Upper lobe of right lung (tissue), 1 donor: ENCODE data around the gene TWNK. TPM values are rescaled to one million over a fixed set of nuclear protein-coding genes. Genes with fewer than 3 reads are reported as not detected.
A peak's percentile ranks its signal among the peaks of the same experiment; 100 is the strongest.

Experiments
- ATAC-seq: fragments of 200-7000 bp; cut with Tn5 transposase; one replicate; pipeline ENCODE4 v1.9.1; 2020; ENCODE audit warnings: mild to moderate bottlenecking, moderate library complexity
- DNase-seq: peaks from one replicate; pipeline ENCODE4 v3.0.0-alpha.2; 2020
- H3K27ac ChIP-seq: fragments of 200-600 bp; one replicate; pipeline ENCODE4 v1.8.0; 2022
- H3K27me3 ChIP-seq: fragments of 200-600 bp; one replicate; pipeline ENCODE4 v1.8.0; 2022; ENCODE audit warnings: mild to moderate bottlenecking
- H3K36me3 ChIP-seq: fragments of 200-600 bp; one replicate; pipeline ENCODE4 v1.8.0; 2022
- H3K4me1 ChIP-seq: fragments of 200-600 bp; one replicate; pipeline ENCODE4 v1.8.0; 2022
- H3K4me3 ChIP-seq: fragments of 200-600 bp; one replicate; pipeline ENCODE4 v1.8.0; 2022; ENCODE audit warnings: mild to moderate bottlenecking
- H3K9me3 ChIP-seq: fragments of 200-600 bp; one replicate; pipeline ENCODE4 v1.8.0; 2022
- CTCF ChIP-seq: fragments of 200-600 bp; IDR thresholded peaks from one replicate; pipeline ENCODE4 v1.8.0; 2022; ENCODE audit warnings: antibody characterized with exemption
- intact Hi-C: fragments of 100-400 bp; cut with DNase I; formaldehyde crosslinking; loops from one replicate; pipeline ENCODE4 v1.11.0; 2022
- total RNA-seq: library from RNA; stranded (reverse); fragmentation: NEBNext Ultra II Directional; extraction: Animal tissue kit (Norgen Biotek cat#: 25700); gene quantifications from one replicate; pipeline ENCODE4 v1.2.1, GENCODE V29; 2021
- donor health status: DM: no; HTN: yes; CAD: no; lungs with severe emphysema.

Gene TWNK
- total RNA-seq, 1 donor from 2014 or later, result 6.5 TPM

- no peaks in the 10 kb centered on the region for H3K27me3 ChIP-seq
- DNase-seq (no peak), ATAC-seq (no peak)
- H3K4me1 ChIP-seq, result peaks cover 16% of the 10 kb centered on the region
- intact Hi-C loops, result no loop called here
- no peak overlapping the region for H3K27ac ChIP-seq
- no peaks in the 10 kb centered on the region for H3K9me3 ChIP-seq
- TF ChIP-seq CTCF, result no peak
- H3K4me3 ChIP-seq, result no peak overlapping the region
- H3K36me3 ChIP-seq, result peaks cover 32% of the 10 kb centered on the region
Observed at GRCh38 chr10:101008823-101009423, 21.6 kb downstream of the TWNK start.

- no peak overlapping the region for H3K4me3 ChIP-seq
- H3K36me3 ChIP-seq, result peaks cover 20% of the 10 kb centered on the region
- H3K4me1 ChIP-seq, result peaks cover 20% of the 10 kb centered on the region
- no peak overlapping the region for H3K27ac ChIP-seq
- no peak for ATAC-seq
- H3K27me3 ChIP-seq, result no peaks in the 10 kb centered on the region
- no peak for TF ChIP-seq CTCF
- no peak for DNase-seq
- no peaks in the 10 kb centered on the region for H3K9me3 ChIP-seq
- intact Hi-C loops, result no loop called here
Observed at GRCh38 chr10:101010329-101010728, 23.0 kb downstream of the TWNK start.

- Histone ChIP-seq H3K9me3 (no peaks in the 10 kb centered on the region), H3K4me1 (peaks cover 20% of the 10 kb centered on the region), H3K27ac (no peak overlapping the region), H3K27me3 (peaks cover under 1% of the 10 kb centered on the region), H3K4me3 (no peak overlapping the region), H3K36me3 (peaks cover 6% of the 10 kb centered on the region)
- no peak for DNase-seq
- no peak for ATAC-seq
- peak; percentile 22 for TF ChIP-seq CTCF
- intact Hi-C loops, result no loop called here
Observed at GRCh38 chr10:101011517-101012423, 24.4 kb downstream of the TWNK start.

- peaks cover 9% of the 10 kb centered on the region for H3K27me3 ChIP-seq
- H3K36me3 ChIP-seq, result no peaks in the 10 kb centered on the region
- DNase-seq (peak; percentile 91), ATAC-seq (peak; percentile 92)
- intact Hi-C loops, result no loop called here
- TF ChIP-seq CTCF, result peak; percentile 93
- H3K9me3 ChIP-seq, result no peaks in the 10 kb centered on the region
- peaks cover 20% of the 10 kb centered on the region for H3K4me1 ChIP-seq
- H3K4me3 ChIP-seq, result no peak overlapping the region
- no peak overlapping the region for H3K27ac ChIP-seq
Observed at GRCh38 chr10:101012525-101013364, 25.4 kb downstream of the TWNK start.

- peaks cover 9% of the 10 kb centered on the region for H3K27me3 ChIP-seq
- peaks cover 20% of the 10 kb centered on the region for H3K4me1 ChIP-seq
- intact Hi-C loops, result no loop called here
- ATAC-seq, result no peak
- H3K9me3 ChIP-seq, result no peaks in the 10 kb centered on the region
- DNase-seq, result no peak
- H3K4me3 ChIP-seq, result no peak overlapping the region
- no peaks in the 10 kb centered on the region for H3K36me3 ChIP-seq
- H3K27ac ChIP-seq, result no peak overlapping the region
- no peak for TF ChIP-seq CTCF
Observed at GRCh38 chr10:101013365-101013825, 26.1 kb downstream of the TWNK start.
